Smooth muscle cell (in vitro differentiated cells): ENCODE results near the gene MAD1L1. TPM values are rescaled to one million over a fixed set of nuclear protein-coding genes. Genes with fewer than 3 reads are reported as not detected.

Experiments
- DNase-seq: peaks from one replicate; lab custom pipeline; 2025; ENCODE audit not compliant: unreplicated experiment; lab: John Stamatoyannopoulos, UW
- H2AFZ ChIP-seq: fragments of 200-600 bp; sonication (generic); 2 replicates; pipeline ENCODE4 v1.6.0; 2016; ENCODE audit warnings: antibody characterized with exemption, low read depth, mild to moderate bottlenecking
- H3F3A ChIP-seq: fragments of 200-600 bp; sonication (generic); 2 replicates; pipeline ENCODE4 v1.6.0; 2017; ENCODE audit warnings: antibody characterized with exemption, low read depth
- H3K27ac ChIP-seq: fragments of 200-600 bp; sonication (generic); 2 replicates; pipeline ENCODE4 v1.5.1; 2016; ENCODE audit warnings: low read depth, mild to moderate bottlenecking
- H3K27me3 ChIP-seq: fragments of 200-600 bp; sonication (generic); 2 replicates; pipeline ENCODE4 v1.6.1; 2016; ENCODE audit warnings: low read depth, mild to moderate bottlenecking
- H3K36me3 ChIP-seq: fragments of 200-600 bp; sonication (generic); 2 replicates; pipeline ENCODE4 v1.5.1; 2016; ENCODE audit warnings: low read depth
- H3K4me1 ChIP-seq: fragments of 200-600 bp; sonication (generic); 2 replicates; pipeline ENCODE4 v1.5.1; 2016; ENCODE audit warnings: low read depth
- H3K4me2 ChIP-seq: fragments of 200-600 bp; sonication (generic); 2 replicates; pipeline ENCODE4 v1.6.0; 2016; ENCODE audit warnings: mild to moderate bottlenecking
- H3K4me3 ChIP-seq: fragments of 200-600 bp; sonication (generic); 2 replicates; pipeline ENCODE4 v1.5.1; 2016; ENCODE audit warnings: mild to moderate bottlenecking
- H3K79me2 ChIP-seq: fragments of 200-600 bp; sonication (generic); 2 replicates; pipeline ENCODE4 v1.6.0; 2016; ENCODE audit warnings: low read depth, mild to moderate bottlenecking
- H3K9ac ChIP-seq: fragments of 200-600 bp; sonication (generic); 2 replicates; pipeline ENCODE4 v1.6.0; 2016; ENCODE audit warnings: low read depth
- H3K9me3 ChIP-seq: fragments of 200-600 bp; sonication (generic); replicated peaks from 2 replicates; pipeline ENCODE4 v1.5.1; 2016; ENCODE audit warnings: low read depth
- H4K20me1 ChIP-seq: fragments of 200-600 bp; sonication (generic); 2 replicates; pipeline ENCODE4 v1.6.0; 2016; ENCODE audit warnings: low read depth
- WGBS: methylation state at CpG from one replicate; pipeline ENCODE4 v1.1.7; 2016; ENCODE audit warnings: low lambda C conversion rate; 5-methylcytosine and 5-hydroxymethylcytosine counted together
- polyA plus RNA-seq: library from polyadenylated mRNA; unstranded; fragments of >200 nt; fragmentation: Nextera tagmentation; extraction: Ambion mirVana; gene quantifications from 2 replicates; pipeline ENCODE4 v1.2.1, GENCODE V29; 2016
- total RNA-seq: library from RNA; depleted of rRNA; stranded (reverse); fragments of >200 nt; gene quantifications from 2 replicates; pipeline ENCODE4 v1.2.3, GENCODE V29; 2014
- TF ChIP-seq, protein P1 (sequence below): fragments of 200-600 bp; sonication (generic); IDR thresholded peaks from 2 replicates; pipeline ENCODE4 v1.5.1; 2017; ENCODE audit warnings: borderline replicate concordance, mild to moderate bottlenecking, antibody characterized with exemption; ENCODE audit not compliant: insufficient read depth, poor library complexity, severe bottlenecking

The MAD1L1 gene
- total and polyA plus RNA-seq, 2 experiments from 2014 or later: 33.4 to 60.7 TPM

DNA sequence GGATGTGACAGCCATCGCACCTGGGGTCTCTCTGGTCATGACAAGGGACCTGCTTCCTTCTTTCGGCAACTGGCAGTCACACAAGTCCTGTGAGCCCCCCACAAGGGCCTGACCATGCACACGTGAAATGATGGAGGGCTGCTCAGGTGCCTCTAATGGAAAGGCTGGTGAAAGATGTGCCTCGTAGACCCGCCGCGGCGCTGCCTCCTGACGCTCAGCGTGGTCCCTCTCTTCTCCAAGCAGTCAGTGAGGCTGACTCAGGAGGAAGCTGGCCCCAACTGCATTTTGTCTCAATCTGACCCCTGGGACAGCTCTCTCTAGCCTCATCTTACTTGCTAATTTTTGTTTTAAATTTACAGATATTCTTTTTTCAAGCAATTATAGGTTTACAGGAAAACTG is 100.9 kb downstream of the MAD1L1 start:
- WGBS: 93% methylated on average over 10 of the region's 10 CpGs
- Histone ChIP-seq H2AFZ (no peak overlapping the region), H3K27me3 (no peaks in the 10 kb centered on the region), H3K4me1 (no peaks in the 10 kb centered on the region), H3K36me3 (no peaks in the 10 kb centered on the region), H3K79me2 (no peaks in the 10 kb centered on the region), H3K9ac (no peak overlapping the region), H4K20me1 (no peaks in the 10 kb centered on the region), H3F3A (no peaks in the 10 kb centered on the region), H3K4me3 (no peak overlapping the region), H3K27ac (no peak overlapping the region), H3K9me3 (no peaks in the 10 kb centered on the region), H3K4me2 (no peak overlapping the region)
- TF ChIP-seq, protein P1, sequence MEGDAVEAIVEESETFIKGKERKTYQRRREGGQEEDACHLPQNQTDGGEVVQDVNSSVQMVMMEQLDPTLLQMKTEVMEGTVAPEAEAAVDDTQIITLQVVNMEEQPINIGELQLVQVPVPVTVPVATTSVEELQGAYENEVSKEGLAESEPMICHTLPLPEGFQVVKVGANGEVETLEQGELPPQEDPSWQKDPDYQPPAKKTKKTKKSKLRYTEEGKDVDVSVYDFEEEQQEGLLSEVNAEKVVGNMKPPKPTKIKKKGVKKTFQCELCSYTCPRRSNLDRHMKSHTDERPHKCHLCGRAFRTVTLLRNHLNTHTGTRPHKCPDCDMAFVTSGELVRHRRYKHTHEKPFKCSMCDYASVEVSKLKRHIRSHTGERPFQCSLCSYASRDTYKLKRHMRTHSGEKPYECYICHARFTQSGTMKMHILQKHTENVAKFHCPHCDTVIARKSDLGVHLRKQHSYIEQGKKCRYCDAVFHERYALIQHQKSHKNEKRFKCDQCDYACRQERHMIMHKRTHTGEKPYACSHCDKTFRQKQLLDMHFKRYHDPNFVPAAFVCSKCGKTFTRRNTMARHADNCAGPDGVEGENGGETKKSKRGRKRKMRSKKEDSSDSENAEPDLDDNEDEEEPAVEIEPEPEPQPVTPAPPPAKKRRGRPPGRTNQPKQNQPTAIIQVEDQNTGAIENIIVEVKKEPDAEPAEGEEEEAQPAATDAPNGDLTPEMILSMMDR: no peak
- no peak for DNase-seq

DNA sequence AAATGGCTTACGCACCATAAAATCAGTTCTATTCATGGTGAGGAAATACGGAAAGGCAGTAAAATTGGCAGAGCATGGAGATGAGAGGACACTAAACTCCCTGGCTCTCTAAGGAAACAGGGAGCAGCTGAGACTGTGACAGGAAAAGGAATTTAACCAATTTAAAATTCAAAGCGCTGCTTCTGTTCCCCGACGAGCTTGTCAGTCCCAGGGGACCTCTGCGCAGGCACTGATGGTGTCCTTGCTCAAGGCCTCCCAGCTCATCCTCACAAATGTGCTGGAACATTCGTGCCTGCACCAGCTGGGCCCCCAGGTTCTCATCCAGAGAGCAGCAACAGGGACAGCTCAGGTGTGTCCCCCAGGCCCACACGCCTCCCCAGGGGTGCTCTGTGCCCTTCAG is 101.4 kb downstream of the MAD1L1 start:
- TF ChIP-seq, protein P1: no peak
- no peak for DNase-seq
- H3K36me3 ChIP-seq: no peaks in the 10 kb centered on the region
- no peaks in the 10 kb centered on the region for H4K20me1 ChIP-seq
- H3K4me2 ChIP-seq: no peak overlapping the region
- H3K4me3 ChIP-seq: no peak overlapping the region
- no peak overlapping the region for H3K9ac ChIP-seq
- H3K9me3 ChIP-seq: no peaks in the 10 kb centered on the region
- H3K27ac ChIP-seq: no peak overlapping the region
- no peak overlapping the region for H2AFZ ChIP-seq
- H3K27me3 ChIP-seq: no peaks in the 10 kb centered on the region
- no peaks in the 10 kb centered on the region for H3K79me2 ChIP-seq
- H3F3A ChIP-seq: no peaks in the 10 kb centered on the region
- no peaks in the 10 kb centered on the region for H3K4me1 ChIP-seq
- 92% methylated on average over 8 of the region's 8 CpGs for WGBS

DNA sequence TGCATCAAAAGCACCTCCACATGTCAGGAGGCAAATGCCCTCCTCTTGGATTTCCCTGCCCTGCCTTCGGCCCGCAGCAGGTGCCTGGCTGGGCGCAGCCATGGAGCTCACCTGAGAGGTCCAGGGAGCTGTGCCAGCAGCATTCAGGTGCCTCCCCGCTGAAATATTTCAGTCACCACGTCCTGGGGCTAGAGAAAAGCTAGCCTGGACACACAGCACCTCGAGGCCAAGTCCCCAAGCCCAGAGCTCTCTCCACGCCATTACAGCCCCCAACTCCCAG is 102.7 kb downstream of the MAD1L1 start:
- no peak overlapping the region for H2AFZ ChIP-seq
- TF ChIP-seq, protein P1: no peak
- no peak for DNase-seq
- no peak overlapping the region for H3K9ac ChIP-seq
- no peak overlapping the region for H3K4me2 ChIP-seq
- H3K79me2 ChIP-seq: no peaks in the 10 kb centered on the region
- no peak overlapping the region for H3K27ac ChIP-seq
- 94% methylated on average over 7 of the region's 7 CpGs for WGBS
- H3K27me3 ChIP-seq: no peaks in the 10 kb centered on the region
- no peak overlapping the region for H3K4me3 ChIP-seq
- H3K36me3 ChIP-seq: no peaks in the 10 kb centered on the region
- H3K9me3 ChIP-seq: no peaks in the 10 kb centered on the region
- H3F3A ChIP-seq: no peaks in the 10 kb centered on the region
- H4K20me1 ChIP-seq: no peaks in the 10 kb centered on the region
- H3K4me1 ChIP-seq: no peaks in the 10 kb centered on the region

DNA sequence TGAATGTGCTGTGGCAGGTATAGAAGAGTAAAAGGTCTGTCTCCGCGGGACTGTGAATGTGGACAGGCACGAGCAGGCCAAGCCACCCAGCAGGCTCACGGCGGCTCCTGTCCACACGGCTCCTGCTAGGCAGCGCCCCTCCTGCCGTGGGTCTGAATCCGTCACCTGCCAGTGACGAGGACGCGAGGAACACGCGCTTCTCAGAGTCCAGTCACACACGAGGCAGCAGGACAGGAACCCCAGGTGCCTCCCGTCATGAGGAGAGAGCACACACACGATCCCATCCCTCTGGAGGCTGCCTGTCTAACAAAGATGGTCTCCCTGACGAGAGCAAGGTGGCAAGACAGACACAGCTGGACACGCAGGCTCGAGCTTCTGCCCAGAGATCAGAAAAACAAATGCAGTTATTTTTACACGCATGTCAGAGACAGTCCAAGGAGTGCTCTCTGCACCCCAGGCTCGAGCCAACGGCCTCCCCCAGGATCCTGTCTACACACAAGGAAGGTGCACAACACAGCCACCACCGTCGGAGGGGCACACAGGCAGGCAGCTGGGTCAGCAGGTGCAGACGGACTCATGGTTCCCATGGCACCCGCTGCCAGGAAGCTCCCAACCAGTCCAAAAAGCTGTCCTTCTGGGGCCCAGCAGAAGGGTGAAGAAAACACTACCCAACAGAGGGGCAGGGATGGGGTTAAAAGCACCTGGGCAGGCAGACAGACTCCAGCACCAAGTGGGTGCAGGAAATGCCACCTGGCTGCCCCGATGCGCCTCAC is 103.2 kb downstream of the MAD1L1 start:
- Histone ChIP-seq H3K9ac (no peak overlapping the region), H3K4me3 (no peak overlapping the region), H3K36me3 (no peaks in the 10 kb centered on the region), H2AFZ (no peak overlapping the region), H4K20me1 (no peaks in the 10 kb centered on the region), H3K79me2 (no peaks in the 10 kb centered on the region), H3K27ac (no peak overlapping the region), H3K9me3 (no peaks in the 10 kb centered on the region), H3K27me3 (no peaks in the 10 kb centered on the region), H3K4me1 (no peaks in the 10 kb centered on the region), H3F3A (no peaks in the 10 kb centered on the region), H3K4me2 (no peak overlapping the region)
- no peak for DNase-seq
- TF ChIP-seq, protein P1: no peak
- 94% methylated on average over 26 of the region's 29 CpGs for WGBS
